Amniotic epithelial cell (primary cell): Measurements from ENCODE around the gene RIMS1.

Experiments used
- DNase-seq: peaks from one replicate; pipeline ENCODE4 v3.0.0-alpha.2; 2010; ENCODE audit warnings: low read depth

Gene RIMS1

DNA sequence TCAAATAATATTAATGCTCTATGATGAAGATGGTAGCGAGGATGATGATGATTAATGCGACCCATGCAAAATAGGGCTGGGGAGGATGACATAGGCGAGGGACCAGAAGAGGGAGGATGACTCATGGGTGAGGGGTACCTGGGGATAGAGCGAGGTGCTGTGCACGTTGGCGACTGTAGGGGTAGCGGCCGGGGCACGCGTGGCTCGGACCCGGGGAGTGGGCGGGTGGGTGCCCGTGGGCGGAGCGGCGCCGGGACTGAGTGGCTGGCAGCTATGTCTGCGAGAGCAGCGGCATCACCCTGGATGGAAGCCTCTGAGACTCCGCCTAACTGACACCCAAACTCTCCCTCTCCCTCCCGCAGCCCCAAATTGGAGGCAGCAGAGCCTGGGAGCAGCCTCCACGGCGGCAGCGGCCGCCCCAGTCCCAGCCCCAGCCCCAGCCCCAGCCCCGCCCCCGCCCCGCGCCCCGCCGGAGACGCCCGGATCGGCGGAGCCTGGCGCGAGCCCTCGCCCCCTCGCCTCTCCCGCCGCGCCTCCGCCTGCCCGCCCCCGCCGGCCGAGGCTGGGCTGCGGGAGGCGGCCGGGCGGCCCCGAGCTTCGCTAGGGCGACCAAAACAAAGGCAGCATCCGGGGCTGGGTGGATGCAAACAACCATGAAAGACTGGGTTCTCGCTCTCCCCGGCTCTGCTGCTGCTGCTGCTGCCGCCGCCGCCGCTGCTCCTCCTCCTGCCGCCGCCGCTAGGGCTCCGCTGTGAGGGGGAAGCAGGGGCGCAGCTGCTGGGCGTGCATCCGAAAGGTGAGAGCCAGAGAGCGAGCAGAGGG, at the start of gene RIMS1:
RIMS1 (plus strand) TSS at position 367 of the 822 bp plus-strand sequence. CDS start 474 bp downstream, outside the sequence.
- DNase-seq, result no peak

DNA sequence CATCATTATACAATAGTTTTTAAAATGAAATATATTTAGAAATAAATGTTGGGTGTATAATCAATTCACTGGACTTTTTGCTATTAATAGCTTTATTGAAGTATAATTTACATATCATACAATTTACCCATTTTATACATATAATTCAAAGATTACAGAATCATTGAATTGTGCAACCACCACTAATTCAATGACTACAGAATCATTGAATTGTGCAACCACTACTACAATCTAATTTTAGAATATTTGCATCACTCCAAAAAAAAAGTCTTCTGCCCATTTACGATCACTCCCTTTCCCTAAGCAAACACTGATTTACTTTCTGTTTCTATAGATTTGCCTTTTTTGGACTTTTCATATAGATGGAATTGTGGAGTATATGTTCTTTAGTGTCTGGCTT, 35.1 kb upstream of the RIMS1 start:
- DNase-seq, result no peak

GRCh38 chr6:71852948-71853347, 33.4 kb upstream of the RIMS1 start:
- DNase-seq, result no peak

DNA sequence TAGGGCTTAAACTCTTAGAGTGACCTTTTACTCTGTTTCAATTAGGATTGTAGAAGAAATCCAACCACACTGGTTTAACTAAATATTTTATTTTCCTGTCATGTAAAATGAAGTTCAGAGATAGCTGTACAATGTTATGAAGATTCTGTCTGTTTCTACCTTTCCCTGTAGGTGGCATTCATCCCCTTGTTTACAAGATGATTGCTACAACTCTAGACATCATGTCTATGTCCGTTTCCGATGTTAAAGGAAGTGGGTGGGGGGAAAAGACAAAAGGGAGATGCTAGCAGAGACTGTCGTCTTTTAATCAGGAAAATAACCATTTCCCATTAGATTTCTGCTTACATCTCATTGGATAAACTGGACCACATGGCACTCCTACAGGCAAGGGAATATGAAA, 30.9 kb upstream of the RIMS1 start:
- DNase-seq, result no peak

DNA sequence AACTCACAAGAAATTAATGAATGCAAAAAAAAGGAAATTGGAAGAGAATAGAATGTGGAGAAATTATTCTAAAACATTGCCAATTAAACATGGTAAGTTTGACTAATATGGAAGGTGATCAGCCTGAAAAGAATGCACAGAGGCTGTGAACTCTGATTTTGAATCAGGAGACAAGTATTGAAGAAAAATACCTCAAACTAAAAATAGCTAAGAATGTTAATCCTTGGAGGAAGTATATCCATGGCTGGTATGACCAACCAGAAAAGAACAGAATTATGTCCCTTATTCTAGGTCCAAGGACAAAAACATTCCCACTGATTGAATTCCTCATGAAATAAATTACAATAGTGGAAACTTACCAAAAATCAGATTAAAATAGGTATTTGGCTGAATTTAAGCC, 7.3 kb upstream of the RIMS1 start:
- no peak for DNase-seq

- DNase-seq, result peak; percentile 4
These were observed 825 bp downstream of the RIMS1 start for GRCh38 chr6:71887006-71887743.

- no peak for DNase-seq
These were observed 1.4 kb downstream of the RIMS1 start for GRCh38 chr6:71887744-71888230.

GRCh38 chr6:71888756-71889340, 2.5 kb downstream of the RIMS1 start:
- DNase-seq, result no peak

DNA sequence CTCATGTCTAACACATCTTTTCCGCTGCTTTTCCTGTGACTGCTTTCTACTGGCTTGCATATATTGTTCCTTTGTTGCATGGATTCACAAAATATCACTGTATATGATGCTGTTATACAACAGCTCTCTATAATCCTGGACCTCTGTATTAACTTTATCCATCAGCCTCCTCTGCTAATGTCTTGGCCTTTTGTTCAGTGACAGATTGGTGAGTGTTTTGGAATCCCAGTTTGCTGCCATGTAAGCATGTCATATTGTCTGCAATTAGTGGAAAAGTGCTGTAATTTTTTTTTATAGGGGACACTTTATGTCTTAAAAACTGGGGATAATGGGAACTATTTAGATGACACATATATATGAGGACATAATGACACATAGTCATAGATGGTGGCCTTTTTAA, 3.0 kb downstream of the RIMS1 start:
- DNase-seq, result no peak

- no peak for DNase-seq
These were observed 6.3 kb downstream of the RIMS1 start for GRCh38 chr6:71892641-71893040.

DNA sequence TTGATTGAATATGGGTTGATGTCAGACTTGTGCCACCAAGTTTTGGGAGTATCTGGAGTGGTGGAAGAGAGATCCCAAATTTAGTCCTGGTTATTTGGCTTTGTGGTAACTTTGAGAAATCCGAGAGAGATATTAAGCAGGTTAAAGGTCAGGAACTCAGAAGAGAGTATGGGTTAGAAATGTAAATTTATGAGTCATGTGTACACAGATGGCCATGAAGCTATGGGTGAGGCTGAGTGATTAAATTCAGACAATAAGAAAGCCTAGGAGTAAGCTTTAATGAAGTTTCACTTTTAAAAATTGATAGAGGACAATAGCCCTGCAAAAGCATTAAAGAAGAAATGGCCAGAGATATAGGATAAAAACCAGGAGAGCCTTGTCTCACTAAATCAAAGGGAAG, 14.3 kb downstream of the RIMS1 start:
- DNase-seq, result no peak

GRCh38 chr6:71902261-71902660, 15.9 kb downstream of the RIMS1 start:
- DNase-seq, result no peak

DNA sequence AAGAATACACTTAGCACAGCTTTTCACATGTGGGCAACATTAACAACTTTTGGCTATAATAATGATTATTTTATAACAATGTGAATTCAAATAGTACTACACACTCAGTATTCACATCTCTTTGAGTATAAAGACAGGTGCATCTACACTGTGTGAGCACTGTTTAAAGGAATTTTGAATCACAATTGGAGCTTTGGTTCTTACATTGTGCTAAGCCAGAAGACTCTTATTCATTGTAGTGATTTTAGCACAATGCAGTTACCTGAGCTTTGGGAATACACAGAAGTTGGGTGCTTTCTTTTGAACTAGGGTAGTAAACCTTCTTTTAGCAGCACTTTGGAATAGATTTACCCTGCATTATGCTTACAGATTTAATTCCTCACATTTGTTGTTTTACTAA, 20.5 kb downstream of the RIMS1 start:
- no peak for DNase-seq

DNA sequence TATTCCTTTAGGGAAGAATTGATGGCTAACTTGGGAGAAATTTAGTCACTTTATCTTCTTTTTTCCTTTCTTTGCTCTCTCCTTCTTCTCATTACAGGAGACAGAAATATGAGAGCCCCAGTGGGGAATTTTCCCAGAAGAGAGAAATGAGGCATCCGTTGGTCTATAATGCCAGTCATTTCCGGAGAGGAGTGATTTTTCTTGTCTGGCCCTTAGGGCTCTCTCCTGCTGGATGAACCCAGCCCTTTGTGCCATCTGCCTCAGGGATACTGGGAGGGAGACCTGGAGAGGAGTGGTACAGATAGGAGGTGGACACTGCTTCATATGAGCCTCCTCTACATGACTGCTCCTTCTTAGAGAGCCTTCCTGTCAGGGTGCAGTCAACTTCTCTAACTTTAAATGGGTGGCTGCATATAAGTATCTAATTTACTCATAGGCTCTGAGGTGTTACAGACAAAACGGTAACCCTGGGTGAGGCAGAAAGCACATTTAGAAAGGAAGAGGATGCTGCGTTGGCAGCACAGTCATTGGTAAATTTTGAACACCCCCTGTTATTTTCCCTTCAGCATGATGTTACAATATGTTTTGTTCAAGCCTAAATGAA, 21.9 kb downstream of the RIMS1 start:
- no peak for DNase-seq

- no peak for DNase-seq
These were observed 27.3 kb downstream of the RIMS1 start for GRCh38 chr6:71913444-71914234.

DNA sequence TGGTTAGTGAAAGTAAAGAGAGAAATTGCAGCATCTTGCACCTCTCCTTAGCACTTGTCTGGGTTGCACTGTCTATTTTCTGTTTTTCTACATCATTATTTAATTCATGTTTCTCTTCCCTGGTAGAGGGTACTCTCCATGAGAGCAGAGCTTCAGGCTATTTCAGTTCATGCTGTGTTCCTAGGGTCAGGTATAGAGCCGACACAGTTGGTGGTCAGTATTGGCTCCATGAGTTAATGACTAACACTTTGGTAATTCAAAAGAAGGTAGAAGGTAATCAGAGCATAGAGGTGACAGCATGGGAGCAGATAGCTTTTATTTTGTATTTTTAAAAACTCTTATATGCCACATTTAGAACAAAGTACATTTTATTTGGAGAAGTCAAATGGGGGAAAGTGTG, 42.7 kb downstream of the RIMS1 start:
- no peak for DNase-seq

DNA sequence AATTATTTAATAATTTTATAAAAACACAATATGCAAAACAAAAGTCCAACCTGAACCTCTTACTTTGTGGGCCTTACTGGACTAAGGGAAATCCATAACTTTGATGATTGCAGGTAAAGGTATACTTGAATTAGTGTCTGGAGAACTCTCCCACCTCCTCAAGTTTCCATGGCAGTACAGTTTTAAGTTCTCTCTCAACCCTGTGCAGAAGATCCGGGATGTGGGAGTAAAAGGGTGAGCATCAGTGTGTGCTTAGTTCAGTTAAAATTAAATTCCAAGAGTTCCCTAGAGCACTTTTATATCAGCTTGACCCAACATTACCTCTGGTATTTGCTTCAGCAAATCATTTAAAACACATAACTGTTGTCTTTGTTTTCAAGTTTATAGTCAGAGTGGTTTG, 47.5 kb downstream of the RIMS1 start:
- DNase-seq, result no peak

DNA sequence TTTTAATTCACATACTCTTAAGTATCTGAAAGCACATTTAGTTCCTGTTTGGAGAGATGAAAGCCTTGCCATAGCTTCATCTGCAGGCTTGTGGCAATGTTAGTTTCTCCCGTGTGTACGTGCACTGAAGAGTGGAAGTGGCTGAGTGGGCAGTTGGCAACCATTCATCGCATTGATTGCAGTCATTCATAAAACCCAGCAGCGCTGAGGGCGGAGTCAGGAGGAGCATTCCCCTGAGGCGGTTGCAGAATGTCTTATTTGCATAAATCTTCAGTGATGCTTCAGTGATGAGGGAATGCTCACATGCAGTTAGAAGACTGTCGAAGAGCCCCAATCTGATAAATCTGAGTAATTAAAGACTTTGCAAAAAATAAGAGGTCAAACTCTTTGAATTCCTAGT, 79.1 kb downstream of the RIMS1 start:
- no peak for DNase-seq

DNA sequence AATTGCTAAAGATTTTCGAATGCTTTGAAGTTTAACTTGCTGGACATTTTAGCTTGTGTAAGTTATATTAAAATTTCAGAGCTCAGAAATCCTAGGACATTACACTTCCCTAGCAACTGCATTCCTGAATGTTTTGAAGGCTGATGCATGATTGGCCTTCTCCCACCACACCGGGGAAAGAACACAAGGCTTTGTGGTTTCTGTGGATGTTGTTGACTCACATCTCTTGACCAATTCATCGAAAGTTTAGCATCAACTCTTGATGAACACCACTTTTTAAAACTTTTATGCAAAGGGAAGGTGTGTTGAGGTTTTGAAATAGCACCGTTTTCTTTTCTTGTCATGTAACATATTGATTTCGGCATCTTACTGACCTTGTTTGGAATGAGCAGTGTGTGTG, 81.1 kb downstream of the RIMS1 start:
- DNase-seq, result peak; percentile 64

DNA sequence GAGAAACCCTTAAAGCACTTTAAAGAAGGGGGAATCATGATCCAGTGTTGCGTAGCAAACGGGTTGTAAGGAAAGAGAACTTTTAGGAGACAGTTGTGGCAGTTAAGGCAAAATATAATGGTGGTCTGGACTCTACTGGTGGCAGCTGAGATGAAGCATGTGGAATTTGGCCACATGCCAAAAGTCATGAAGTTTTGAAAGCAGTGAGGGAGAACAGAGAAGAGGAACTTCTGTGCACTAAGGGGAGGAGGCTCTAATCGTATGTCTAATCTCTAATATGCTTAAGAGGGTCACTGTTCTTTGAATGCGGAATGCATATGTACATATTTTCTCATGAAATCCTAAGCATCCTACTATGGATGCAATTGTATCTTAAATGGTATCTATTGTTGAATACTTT, 91.5 kb downstream of the RIMS1 start:
- no peak for DNase-seq

DNA sequence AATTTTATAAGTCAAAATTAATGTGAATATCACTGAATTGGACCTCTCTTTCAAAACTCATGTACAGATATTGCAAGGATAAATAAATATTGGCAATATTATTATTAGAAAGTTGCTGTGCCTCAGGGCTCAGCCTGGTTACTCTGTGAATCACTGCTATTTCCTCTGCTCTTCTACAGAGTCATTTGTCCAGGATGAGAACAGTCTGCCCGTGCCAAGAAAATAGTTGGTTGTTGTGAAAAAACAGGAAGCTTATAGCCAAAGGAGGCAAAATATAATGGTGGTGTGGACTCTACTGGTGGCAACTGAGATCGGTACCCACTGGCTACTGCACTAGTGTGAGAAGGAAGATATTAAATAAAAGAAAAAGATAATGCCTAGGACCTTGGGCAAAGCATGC, 93.6 kb downstream of the RIMS1 start:
- DNase-seq, result no peak

GRCh38 chr6:71982389-71982788, 96.0 kb downstream of the RIMS1 start:
- no peak for DNase-seq
